GDM1 (cell line): ENCODE data around the gene MLPH.

ENCODE experiments used
- DNase-seq: peaks from one replicate; lab custom pipeline; 2025; lab: John Stamatoyannopoulos, UW

The MLPH gene

GRCh38 chr2:237569041-237569440 lies 82.0 kb downstream of the MLPH start:
- no peak for DNase-seq

GRCh38 chr2:237569896-237570295 lies 82.8 kb downstream of the MLPH start:
- DNase-seq: no peak

- DNase-seq: no peak
Observed at GRCh38 chr2:237570776-237571335, 83.8 kb downstream of the MLPH start.

- DNase-seq: no peak
Observed at GRCh38 chr2:237571551-237571950, 84.5 kb downstream of the MLPH start.

- DNase-seq: peak; percentile 84
Observed at GRCh38 chr2:237572021-237572741, 85.1 kb downstream of the MLPH start.

- DNase-seq: no peak
Observed at GRCh38 chr2:237572742-237573101, 85.7 kb downstream of the MLPH start.

GRCh38 chr2:237573721-237574415 lies 86.8 kb downstream of the MLPH start:
- DNase-seq: no peak

GRCh38 chr2:237574467-237574866 lies 87.4 kb downstream of the MLPH start:
- no peak for DNase-seq

GRCh38 chr2:237574894-237575868 lies 88.1 kb downstream of the MLPH start:
- no peak for DNase-seq

GRCh38 chr2:237575869-237576862 lies 89.1 kb downstream of the MLPH start:
- DNase-seq: no peak

GRCh38 chr2:237576974-237577373 lies 89.9 kb downstream of the MLPH start:
- no peak for DNase-seq

- DNase-seq: no peak
Observed at GRCh38 chr2:237577458-237577857, 90.4 kb downstream of the MLPH start.

GRCh38 chr2:237577956-237578870 lies 91.2 kb downstream of the MLPH start:
- DNase-seq: no peak

- DNase-seq: no peak
Observed at GRCh38 chr2:237581326-237581725, 94.3 kb downstream of the MLPH start.

GRCh38 chr2:237581751-237582746 lies 95.0 kb downstream of the MLPH start:
- peak; percentile 52 for DNase-seq

- no peak for DNase-seq
Observed at GRCh38 chr2:237583385-237584295, 96.6 kb downstream of the MLPH start.

- DNase-seq: no peak
Observed at GRCh38 chr2:237585590-237586221, 98.7 kb downstream of the MLPH start.
